ENCODE results near the gene USP48.

DNA sequence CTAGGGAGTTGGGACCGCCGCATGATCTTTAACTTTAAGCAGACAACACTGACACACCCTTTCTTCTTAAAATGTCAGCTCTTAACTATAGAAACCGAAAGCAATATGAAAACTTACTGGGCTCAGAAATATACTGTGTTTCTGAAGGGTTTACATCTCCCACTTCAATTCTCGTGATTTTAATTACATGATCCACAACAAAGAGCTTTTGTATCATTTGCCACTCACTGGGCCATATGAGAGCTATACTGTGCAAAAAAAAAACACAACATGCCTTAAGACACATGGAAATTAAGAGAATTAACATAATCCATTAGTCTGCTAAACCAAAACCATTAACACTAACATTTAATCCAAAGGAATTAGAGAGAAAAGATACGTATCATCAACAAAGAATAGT is 78.8 kb downstream of the USP48 start:
- TF ChIP-seq, protein P1, sequence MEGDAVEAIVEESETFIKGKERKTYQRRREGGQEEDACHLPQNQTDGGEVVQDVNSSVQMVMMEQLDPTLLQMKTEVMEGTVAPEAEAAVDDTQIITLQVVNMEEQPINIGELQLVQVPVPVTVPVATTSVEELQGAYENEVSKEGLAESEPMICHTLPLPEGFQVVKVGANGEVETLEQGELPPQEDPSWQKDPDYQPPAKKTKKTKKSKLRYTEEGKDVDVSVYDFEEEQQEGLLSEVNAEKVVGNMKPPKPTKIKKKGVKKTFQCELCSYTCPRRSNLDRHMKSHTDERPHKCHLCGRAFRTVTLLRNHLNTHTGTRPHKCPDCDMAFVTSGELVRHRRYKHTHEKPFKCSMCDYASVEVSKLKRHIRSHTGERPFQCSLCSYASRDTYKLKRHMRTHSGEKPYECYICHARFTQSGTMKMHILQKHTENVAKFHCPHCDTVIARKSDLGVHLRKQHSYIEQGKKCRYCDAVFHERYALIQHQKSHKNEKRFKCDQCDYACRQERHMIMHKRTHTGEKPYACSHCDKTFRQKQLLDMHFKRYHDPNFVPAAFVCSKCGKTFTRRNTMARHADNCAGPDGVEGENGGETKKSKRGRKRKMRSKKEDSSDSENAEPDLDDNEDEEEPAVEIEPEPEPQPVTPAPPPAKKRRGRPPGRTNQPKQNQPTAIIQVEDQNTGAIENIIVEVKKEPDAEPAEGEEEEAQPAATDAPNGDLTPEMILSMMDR (IDR thresholded peaks at IDR 0.05; ENCODE audit: insufficient read depth, low read length, poor library complexity, severe bottlenecking) = no peak
- no peak for TF ChIP-seq EZH2phosphoT487 (conservative IDR thresholded peaks at IDR 0.05; ENCODE audit: low read length)
